GM19035 (cell line): ENCODE data around the gene VWA1.
"Not testable (repeated sequence)": the region's sequence is repeated elsewhere in the genome, so short reads cannot be mapped to it uniquely, and the experiment has no call there.

Experiments used
- ATAC-seq: cut with Tn5 transposase; IDR thresholded peaks from one replicate; pipeline ENCODE4 v1.9.1; 2021; ENCODE audit not compliant: unreplicated experiment

VWA1 gene

DNA sequence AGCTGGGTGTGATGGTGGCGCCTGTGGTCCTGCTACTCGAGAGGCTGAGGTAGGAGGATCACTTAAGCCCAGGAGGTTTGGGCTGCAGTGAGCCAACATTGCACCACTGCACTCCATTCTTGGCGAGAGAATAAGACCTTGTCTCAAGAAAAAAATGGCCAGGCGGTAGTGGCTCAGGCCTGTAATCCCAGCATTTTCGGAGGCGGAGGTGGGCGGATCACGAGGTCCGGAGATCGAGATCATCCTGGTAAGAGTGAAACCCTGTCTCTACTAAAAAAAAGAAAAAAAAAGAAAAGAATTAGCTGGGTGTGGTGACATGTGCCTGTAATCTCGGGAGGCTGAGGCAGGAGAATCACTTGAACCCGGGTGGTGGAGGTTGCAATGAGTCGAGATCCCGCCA lies 47.4 kb downstream of the VWA1 start:
- no peak for ATAC-seq

DNA sequence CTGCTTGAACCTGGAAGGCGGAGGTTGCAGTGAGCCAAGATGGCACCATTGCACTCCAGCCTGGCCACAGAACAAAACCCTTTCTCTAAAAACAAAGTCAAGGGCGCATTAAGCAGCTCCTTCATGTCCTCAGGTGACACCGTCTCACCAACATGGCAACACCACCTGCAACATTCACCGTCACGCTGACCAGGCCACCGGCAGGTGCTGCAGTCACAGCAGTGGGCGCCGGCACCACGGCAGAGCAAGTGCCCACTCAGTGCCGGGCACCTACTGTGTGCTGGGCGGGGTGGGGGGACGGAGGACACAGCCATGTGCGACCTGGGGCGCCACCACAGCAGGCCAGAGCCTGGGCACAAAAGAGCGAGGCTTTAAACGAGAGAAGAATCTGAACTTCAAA lies 48.2 kb downstream of the VWA1 start:
- no peak for ATAC-seq

DNA sequence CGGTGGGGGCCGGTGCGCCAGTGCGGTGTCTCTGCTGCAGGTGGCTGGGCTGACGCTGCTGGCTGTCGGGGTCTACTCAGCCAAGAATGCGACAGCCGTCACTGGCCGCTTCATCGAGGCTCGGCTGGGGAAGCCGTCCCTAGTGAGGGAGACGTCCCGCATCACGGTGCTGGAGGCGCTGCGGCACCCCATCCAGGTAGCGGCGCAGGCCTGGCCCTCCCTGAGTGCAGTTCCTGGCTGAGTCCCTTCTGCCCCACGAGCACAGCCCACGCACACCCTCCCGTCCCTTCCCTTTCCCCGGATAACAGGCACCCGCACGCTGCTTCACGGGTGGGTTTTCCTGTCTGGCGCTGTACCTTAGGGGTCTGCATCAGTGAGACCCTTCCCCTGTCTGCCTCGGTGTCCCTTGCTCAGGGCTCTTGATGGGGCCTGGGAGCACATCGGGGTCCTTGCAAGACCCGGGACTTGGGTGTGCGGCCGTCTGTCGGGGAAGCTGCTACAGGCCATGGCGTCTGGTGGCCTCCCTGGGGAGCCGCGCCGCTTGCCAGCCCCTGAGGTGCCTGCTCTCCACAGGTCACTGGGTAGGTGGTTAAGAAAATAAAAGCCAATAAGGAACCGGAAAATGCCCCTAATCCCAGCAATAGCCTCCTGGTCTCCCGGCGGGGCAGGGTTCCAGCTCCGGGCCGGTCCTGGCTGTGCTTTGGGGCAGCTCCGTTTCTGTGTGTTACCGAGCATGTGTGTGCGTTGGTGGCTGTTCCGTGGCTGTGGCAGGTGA lies 49.7 kb downstream of the VWA1 start:
- ATAC-seq = not testable (repeated sequence)

DNA sequence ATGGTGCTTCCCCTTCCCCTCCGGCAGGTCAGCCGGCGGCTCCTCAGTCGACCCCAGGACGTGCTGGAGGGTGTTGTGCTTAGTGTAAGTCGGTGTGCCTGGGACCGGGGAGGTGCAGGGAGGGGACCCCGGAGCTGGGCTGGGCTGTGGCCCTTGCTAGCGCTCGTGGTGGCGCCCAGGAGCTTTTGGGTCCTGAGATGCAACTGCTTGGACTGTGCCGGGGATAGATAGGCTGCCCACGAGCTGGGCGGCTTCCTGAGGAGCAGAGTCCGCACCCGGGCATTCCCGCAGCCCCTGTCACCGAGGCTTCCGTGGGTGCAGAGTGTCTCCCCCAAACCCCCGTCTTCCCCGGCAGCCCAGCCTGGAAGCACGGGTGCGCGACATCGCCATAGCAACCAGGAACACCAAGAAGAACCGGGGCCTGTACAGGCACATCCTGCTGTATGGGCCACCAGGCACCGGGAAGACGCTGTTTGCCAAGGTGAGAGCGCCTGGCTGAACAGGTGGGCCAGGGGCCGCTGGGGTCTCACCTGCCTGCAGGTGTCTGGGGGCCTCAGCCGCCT lies 50.3 kb downstream of the VWA1 start:
- ATAC-seq = not testable (repeated sequence)

DNA sequence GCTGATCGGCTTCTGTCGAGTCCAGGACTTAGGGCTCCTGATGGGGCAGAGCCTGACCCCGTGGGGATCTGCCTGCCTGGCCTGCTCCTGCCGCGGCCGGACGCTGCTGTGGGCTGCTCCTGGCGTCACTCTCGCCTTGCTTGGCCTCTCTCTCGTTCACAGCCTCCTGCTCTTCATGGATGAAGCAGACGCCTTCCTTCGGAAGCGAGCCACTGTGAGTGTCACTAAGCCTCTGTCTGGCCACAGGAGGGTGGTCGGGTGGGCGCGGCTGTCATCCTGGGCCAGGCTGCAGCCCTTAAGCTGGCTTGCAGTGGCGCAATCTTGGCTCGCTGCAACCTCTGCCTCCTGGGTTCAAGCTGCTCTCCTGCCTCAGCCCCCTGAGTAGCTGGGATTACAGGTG lies 52.2 kb downstream of the VWA1 start:
- no peak for ATAC-seq

DNA sequence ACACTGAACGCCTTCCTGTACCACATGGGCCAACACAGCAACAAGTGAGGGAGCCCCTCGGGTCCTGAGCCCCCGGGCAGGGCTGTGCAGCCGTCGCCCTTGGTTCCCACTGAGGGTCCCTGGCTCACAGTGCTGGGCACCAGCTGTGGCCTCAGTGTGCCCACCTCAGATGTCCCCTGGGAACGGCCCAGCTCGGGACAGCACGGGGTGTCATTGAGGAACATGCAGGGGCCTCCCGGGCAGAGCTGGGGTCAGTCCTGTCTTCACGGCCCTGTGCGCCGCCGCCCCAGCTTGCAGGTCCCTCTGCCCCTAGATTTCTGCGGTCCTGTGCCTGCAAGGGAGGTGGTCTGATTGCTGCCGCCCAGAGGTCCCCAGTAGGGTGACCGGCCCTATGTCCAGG lies 53.7 kb downstream of the VWA1 start:
- no peak for ATAC-seq

DNA sequence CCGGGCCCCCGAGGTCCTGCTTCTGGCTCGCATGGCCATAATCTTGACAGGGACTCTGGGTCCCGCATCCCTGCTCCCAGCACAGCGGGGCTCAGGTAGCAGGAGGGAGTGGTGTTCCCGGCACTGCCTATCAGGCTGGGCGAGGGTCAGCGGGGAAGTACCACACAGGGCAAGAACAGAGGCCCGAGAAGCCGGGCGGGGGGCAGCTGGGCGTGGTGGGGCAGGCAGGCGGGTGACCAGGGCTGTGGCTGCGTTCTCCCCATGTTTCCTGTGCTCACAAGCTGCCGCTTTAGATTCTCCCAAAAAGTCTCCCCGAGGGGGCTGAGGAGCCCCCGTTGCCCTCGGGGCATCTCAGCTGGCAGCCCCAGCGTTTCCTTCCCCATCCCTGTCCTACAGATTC lies 54.4 kb downstream of the VWA1 start:
- ATAC-seq = no peak

DNA sequence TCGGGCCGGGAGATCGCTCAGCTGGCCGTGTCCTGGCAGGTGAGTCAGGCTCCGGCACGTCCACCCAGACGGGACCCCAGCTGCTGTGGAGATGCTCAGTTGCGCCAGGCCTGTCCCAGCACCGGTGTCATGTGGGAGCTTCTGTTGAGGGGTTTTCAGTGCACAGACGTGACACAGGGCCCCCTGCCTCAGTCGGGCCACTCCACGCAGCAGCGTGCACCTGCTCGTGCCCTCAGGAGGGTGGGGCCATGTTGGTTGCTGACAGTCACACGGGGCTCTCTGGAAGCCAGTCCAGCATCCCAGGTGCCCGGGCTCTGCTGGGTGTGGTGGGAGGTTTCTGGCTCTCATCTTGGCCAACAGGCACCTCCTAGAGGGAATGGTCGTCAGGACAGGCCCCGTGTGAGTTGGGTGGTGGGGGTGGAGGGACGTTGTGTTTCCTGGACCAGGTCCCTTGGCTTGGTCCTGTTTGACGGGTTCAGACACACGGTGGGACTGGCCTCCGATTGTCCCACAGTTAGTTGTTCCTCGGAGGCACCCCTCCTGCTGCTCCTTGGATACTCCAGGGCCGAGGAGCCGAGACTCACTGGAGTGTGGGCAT lies 55.2 kb downstream of the VWA1 start:
- ATAC-seq = no peak

DNA sequence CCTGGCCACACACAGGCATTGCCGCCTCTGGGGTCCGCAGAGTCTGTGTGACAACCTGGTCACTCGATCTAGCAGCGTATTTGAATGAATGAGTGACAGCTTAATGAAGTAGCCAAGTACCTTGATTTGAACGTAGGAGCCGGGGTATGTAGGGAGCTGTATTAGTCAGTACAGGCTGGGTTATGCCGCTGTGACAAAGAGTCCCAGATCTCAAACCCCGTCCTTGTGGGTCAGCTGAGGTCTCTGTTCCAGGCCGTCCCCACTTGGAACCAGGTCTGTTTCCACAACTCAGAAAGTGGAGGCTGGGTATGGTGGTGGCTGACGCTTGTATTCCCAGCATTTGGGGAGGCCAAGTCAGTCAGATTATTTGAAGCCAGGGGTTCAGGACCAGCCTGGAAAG lies 56.1 kb downstream of the VWA1 start:
- no peak for ATAC-seq
